Measurements from ENCODE around the gene RRP12.

- TF ChIP-seq POLR2A (IDR thresholded peaks at IDR 0.05) (no peak), CTCF (IDR thresholded peaks at IDR 0.05) (no peak)
Measured at GRCh38 chr10:97435211-97435610, 34.1 kb upstream of the RRP12 start.
